ENCODE results near the gene KRT72.
A peak's percentile ranks its signal among the peaks of the same experiment; 100 is the strongest.

The KRT72 gene

DNA sequence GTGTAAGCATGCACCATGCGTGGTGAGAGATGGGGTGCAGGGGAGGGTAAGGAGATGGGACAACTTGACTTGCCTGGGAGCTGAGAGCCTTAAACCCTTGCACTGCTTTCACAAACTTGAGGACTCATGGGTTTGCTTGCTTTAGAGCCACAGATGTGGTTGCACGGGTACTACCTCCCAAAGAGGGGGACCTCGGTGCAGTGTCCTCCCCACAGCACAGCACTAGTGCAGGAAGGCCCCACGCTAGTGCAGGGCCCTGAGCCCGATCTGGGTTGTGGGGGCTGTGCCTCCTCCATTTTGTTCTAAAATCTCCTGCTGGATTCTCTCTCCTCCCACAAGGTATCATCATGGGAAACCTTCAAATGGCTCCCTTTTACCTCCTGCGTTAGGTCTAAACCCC is 11.2 kb downstream of the KRT72 start:
- Histone ChIP-seq H3K9me3 (ENCODE audit: severe bottlenecking) (no peaks in the 10 kb centered on the region), H3K36me3 (ENCODE audit: low read depth) (no peaks in the 10 kb centered on the region), H3K4me3 (ENCODE audit: severe bottlenecking) (no peak overlapping the region), H3K4me1 (ENCODE audit: insufficient read depth, poor library complexity, severe bottlenecking) (no peaks in the 10 kb centered on the region), H3K27me3 (ENCODE audit: insufficient read depth, poor library complexity, severe bottlenecking) (no peaks in the 10 kb centered on the region), H3K27ac (ENCODE audit: poor library complexity, severe bottlenecking) (no peak overlapping the region)
- ATAC-seq (ENCODE audit: low read depth) = no peak
- DNase-seq (ENCODE audit: low spot score) = peak; percentile 25
- TF ChIP-seq, protein P1, sequence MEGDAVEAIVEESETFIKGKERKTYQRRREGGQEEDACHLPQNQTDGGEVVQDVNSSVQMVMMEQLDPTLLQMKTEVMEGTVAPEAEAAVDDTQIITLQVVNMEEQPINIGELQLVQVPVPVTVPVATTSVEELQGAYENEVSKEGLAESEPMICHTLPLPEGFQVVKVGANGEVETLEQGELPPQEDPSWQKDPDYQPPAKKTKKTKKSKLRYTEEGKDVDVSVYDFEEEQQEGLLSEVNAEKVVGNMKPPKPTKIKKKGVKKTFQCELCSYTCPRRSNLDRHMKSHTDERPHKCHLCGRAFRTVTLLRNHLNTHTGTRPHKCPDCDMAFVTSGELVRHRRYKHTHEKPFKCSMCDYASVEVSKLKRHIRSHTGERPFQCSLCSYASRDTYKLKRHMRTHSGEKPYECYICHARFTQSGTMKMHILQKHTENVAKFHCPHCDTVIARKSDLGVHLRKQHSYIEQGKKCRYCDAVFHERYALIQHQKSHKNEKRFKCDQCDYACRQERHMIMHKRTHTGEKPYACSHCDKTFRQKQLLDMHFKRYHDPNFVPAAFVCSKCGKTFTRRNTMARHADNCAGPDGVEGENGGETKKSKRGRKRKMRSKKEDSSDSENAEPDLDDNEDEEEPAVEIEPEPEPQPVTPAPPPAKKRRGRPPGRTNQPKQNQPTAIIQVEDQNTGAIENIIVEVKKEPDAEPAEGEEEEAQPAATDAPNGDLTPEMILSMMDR (IDR thresholded peaks at IDR 0.05; ENCODE audit: poor library complexity, severe bottlenecking) = no peak

- Histone ChIP-seq H3K9me3 (ENCODE audit: severe bottlenecking) (no peaks in the 10 kb centered on the region), H3K4me1 (ENCODE audit: insufficient read depth, poor library complexity, severe bottlenecking) (peaks cover 7% of the 10 kb centered on the region), H3K27me3 (ENCODE audit: insufficient read depth, poor library complexity, severe bottlenecking) (no peaks in the 10 kb centered on the region), H3K4me3 (ENCODE audit: severe bottlenecking) (no peak overlapping the region), H3K36me3 (ENCODE audit: low read depth) (no peaks in the 10 kb centered on the region), H3K27ac (ENCODE audit: poor library complexity, severe bottlenecking) (no peak overlapping the region)
- TF ChIP-seq, protein P1 (IDR thresholded peaks at IDR 0.05; ENCODE audit: poor library complexity, severe bottlenecking) = no peak
- DNase-seq (ENCODE audit: low spot score) (peak; percentile 27), ATAC-seq (ENCODE audit: low read depth) (no peak)
Observed at GRCh38 chr12:52587563-52587962, 13.7 kb downstream of the KRT72 start.

DNA sequence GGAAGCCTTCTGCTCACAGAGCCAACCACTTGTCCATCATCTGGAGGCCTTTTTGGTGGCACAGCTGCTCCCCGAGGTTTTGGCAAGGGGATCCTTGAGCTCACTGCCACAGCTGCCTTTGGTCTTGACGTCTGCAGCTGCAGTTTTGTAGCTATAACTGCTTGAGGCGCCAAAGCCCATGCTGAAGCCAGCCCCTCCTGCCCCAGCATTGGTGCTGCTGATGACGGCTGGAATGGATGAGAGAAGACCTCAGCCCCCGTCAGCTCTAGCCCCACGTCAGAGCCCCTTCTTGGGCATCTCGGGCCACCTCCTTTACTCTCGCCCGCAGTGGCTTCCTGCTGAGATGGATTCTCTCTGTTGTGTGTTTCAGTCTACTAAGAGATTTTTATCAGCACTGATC is 15.3 kb downstream of the KRT72 start:
- Histone ChIP-seq H3K4me3 (ENCODE audit: severe bottlenecking) (no peak overlapping the region), H3K36me3 (ENCODE audit: low read depth) (no peaks in the 10 kb centered on the region), H3K4me1 (ENCODE audit: insufficient read depth, poor library complexity, severe bottlenecking) (peaks cover 24% of the 10 kb centered on the region), H3K9me3 (ENCODE audit: severe bottlenecking) (no peaks in the 10 kb centered on the region), H3K27me3 (ENCODE audit: insufficient read depth, poor library complexity, severe bottlenecking) (no peaks in the 10 kb centered on the region), H3K27ac (ENCODE audit: poor library complexity, severe bottlenecking) (no peak overlapping the region)
- no peak for ATAC-seq (ENCODE audit: low read depth)
- DNase-seq (ENCODE audit: low spot score) = peak; percentile 8
- TF ChIP-seq, protein P1 (IDR thresholded peaks at IDR 0.05; ENCODE audit: poor library complexity, severe bottlenecking) = no peak

GRCh38 chr12:52585066-52585465 is 16.2 kb downstream of the KRT72 start:
- TF ChIP-seq, protein P1 (IDR thresholded peaks at IDR 0.05; ENCODE audit: poor library complexity, severe bottlenecking) = no peak
- H3K36me3 ChIP-seq (ENCODE audit: low read depth) = no peaks in the 10 kb centered on the region
- DNase-seq (ENCODE audit: low spot score) (peak; percentile 10), ATAC-seq (ENCODE audit: low read depth) (no peak)
- H3K27ac ChIP-seq (ENCODE audit: poor library complexity, severe bottlenecking) = no peak overlapping the region
- H3K9me3 ChIP-seq (ENCODE audit: severe bottlenecking) = no peaks in the 10 kb centered on the region
- no peaks in the 10 kb centered on the region for H3K27me3 ChIP-seq (ENCODE audit: insufficient read depth, poor library complexity, severe bottlenecking)
- no peak overlapping the region for H3K4me3 ChIP-seq (ENCODE audit: severe bottlenecking)
- H3K4me1 ChIP-seq (ENCODE audit: insufficient read depth, poor library complexity, severe bottlenecking) = peaks cover 32% of the 10 kb centered on the region

DNA sequence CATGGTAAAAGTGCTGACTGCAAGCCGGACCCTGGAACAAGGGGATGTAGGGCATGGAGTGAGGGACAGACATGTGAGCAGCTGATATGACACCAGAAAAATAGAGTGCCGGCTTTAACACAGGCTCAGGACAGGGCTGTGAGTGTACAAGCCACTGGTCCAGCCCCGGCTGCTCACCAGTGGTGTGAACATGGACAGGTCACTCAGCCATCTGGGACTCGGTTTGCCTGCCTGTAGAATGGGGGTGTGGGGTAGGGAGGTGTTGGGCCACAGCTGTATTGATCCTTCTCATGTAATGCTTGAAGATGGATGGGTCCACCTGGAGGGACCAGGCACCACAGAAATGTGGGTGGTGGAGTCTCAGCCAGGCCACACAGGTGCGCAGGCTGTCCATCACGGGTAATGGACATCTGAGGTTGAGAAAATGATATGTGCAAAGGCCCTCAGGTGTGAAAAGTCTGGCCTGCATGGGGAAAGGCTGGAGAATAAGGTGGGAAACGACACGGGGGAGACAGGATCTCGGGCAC is 17.0 kb downstream of the KRT72 start:
- no peak for ATAC-seq (ENCODE audit: low read depth)

More for the DNA sequence above, 17.0 kb downstream of the KRT72 start:
- DNase-seq (ENCODE audit: low spot score) = peak; percentile 13
- no peak overlapping the region for H3K27ac ChIP-seq (ENCODE audit: poor library complexity, severe bottlenecking)
- no peaks in the 10 kb centered on the region for H3K9me3 ChIP-seq (ENCODE audit: severe bottlenecking)
- H3K4me1 ChIP-seq (ENCODE audit: insufficient read depth, poor library complexity, severe bottlenecking) = peaks cover 40% of the 10 kb centered on the region
- no peaks in the 10 kb centered on the region for H3K27me3 ChIP-seq (ENCODE audit: insufficient read depth, poor library complexity, severe bottlenecking)
- H3K36me3 ChIP-seq (ENCODE audit: low read depth) = no peaks in the 10 kb centered on the region
- TF ChIP-seq, protein P1 (IDR thresholded peaks at IDR 0.05; ENCODE audit: poor library complexity, severe bottlenecking) = no peak
- H3K4me3 ChIP-seq (ENCODE audit: severe bottlenecking) = no peak overlapping the region
